ELR (cell line): ENCODE data around the gene RBM12.

Experiments
- DNase-seq: peaks from one replicate; pipeline ENCODE4 v3.0.0-alpha.2; 2015; ENCODE audit warnings: low read depth

RBM12 gene

GRCh38 chr20:35600176-35600992 lies 64.3 kb downstream of the RBM12 start:
- no peak for DNase-seq

- no peak for DNase-seq
Measured at GRCh38 chr20:35599776-35600120, 65.0 kb downstream of the RBM12 start.
